T-cell (primary cell): ENCODE data around the gene GRIP2. TPM values are rescaled to one million over a fixed set of nuclear protein-coding genes. Genes with fewer than 3 reads are reported as not detected.

Experiments
- ATAC-seq, 4 experiments: fragments of 200-7000 bp in 3 of 4; fragments of 150-1000 bp in 1 of 4; cut with Tn5 transposase; replicated peaks in 1 of 4; 1 replicate in 3 of 4; 2 replicates in 1 of 4; pipeline ENCODE4 v1.10.0; 2021; ENCODE audit warnings: moderate library complexity in 3 of 4, mild to moderate bottlenecking in 2 of 4, moderate number of reproducible peaks in 1 of 4
- CTCF ChIA-PET, 2 donors: fragments of 300-600 bp; sonication (Branson Sonifier 250); formaldehyde crosslinking; loops; one replicate each; lab custom pipeline; 2022; ENCODE audit warnings: antibody characterized with exemption in 2 of 2; lab: Charles Lee
- POLR2A ChIA-PET, 2 donors: fragments of 300-600 bp; sonication (Branson Sonifier 250); formaldehyde crosslinking; loops; one replicate each; lab custom pipeline; 2022; ENCODE audit warnings: antibody characterized with exemption in 2 of 2; lab: Charles Lee
- DNase-seq, 35 experiments: peaks; one replicate each; pipeline versions ENCODE4 v3.0.0 to v3.0.0-alpha.2; 2013 to 2023
- H3K27ac ChIP-seq: one replicate; pipeline ENCODE4 v1.5.1; 2013; ENCODE audit warnings: low read length
- H3K27me3 ChIP-seq, 2 experiments: replicated peaks in 1 of 2; 1 replicate in 1 of 2; 2 replicates in 1 of 2; pipeline versions ENCODE4 v1.6.1 to v1.7.0; 2013; ENCODE audit warnings: low read length in 1 of 2, mixed read lengths in 1 of 2; ENCODE audit not compliant: control insufficient read depth in 2 of 2, insufficient read depth in 2 of 2; ENCODE audit errors: extremely low read depth in 1 of 2
- H3K36me3 ChIP-seq, 2 donors: 1 replicate in 1 of 2; 2 replicates in 1 of 2; pipeline versions ENCODE4 v1.6.1 to v1.7.0; 2013; ENCODE audit warnings: low read length in 1 of 2; ENCODE audit not compliant: control insufficient read depth in 2 of 2, insufficient read depth in 1 of 2; ENCODE audit errors: extremely low read depth in 1 of 2
- H3K4me1 ChIP-seq, 2 experiments: 1 replicate in 1 of 2; 2 replicates in 1 of 2; pipeline versions ENCODE4 v1.6.1 to v1.7.0; 2013; ENCODE audit warnings: low read length in 2 of 2, mixed read lengths in 1 of 2; ENCODE audit not compliant: insufficient read depth in 2 of 2, control insufficient read depth in 1 of 2; ENCODE audit errors: extremely low read depth in 1 of 2
- H3K4me3 ChIP-seq, 2 donors: 1 replicate in 1 of 2; 2 replicates in 1 of 2; pipeline versions ENCODE4 v1.5.1 to v1.7.0; 2013; ENCODE audit warnings: mild to moderate bottlenecking in 2 of 2, low read length in 1 of 2, moderate library complexity in 1 of 2; ENCODE audit not compliant: control insufficient read depth in 1 of 2; ENCODE audit errors: extremely low read depth in 1 of 2
- H3K9me3 ChIP-seq: 2 replicates; pipeline ENCODE4 v1.7.0; 2013
- H3K27ac Mint-ChIP-seq, 2 donors: one replicate each; pipeline ENCODE4 v1.8.0; 2020 to 2021; ENCODE audit warnings: mild to moderate bottlenecking in 2 of 2, mixed read lengths in 2 of 2
- H3K27me3 Mint-ChIP-seq, 2 donors: one replicate each; pipeline ENCODE4 v1.8.0; 2021 to 2022; ENCODE audit warnings: mixed read lengths in 2 of 2
- H3K36me3 Mint-ChIP-seq: one replicate; pipeline ENCODE4 v1.8.0; 2021; ENCODE audit warnings: mixed read lengths
- H3K4me1 Mint-ChIP-seq, 3 donors: one replicate each; pipeline ENCODE4 v1.8.0; 2020 to 2022; ENCODE audit warnings: mixed read lengths in 3 of 3, mild to moderate bottlenecking in 1 of 3
- H3K4me3 Mint-ChIP-seq, 3 donors: one replicate each; pipeline ENCODE4 v1.8.0; 2020 to 2022; ENCODE audit warnings: mild to moderate bottlenecking in 3 of 3, mixed read lengths in 3 of 3, moderate library complexity in 3 of 3
- H3K9me3 Mint-ChIP-seq, 3 donors: one replicate each; pipeline ENCODE4 v1.8.0; 2020 to 2022; ENCODE audit warnings: mixed read lengths in 3 of 3
- WGBS: methylation state at CpG from one replicate; pipeline ENCODE4 v1.1.5; 2013; ENCODE audit warnings: missing lambda C conversion rate; ENCODE audit not compliant: insufficient coverage; 5-methylcytosine and 5-hydroxymethylcytosine counted together
- total RNA-seq, 35 experiments: library from RNA in 6 of 35; stranded (reverse) in 6 of 35; fragments of 120-200 nt in 1 of 35; gene quantifications; one replicate each; pipeline versions ENCODE4 v1.2.1 to v1.2.4 and lab custom pipeline; 2013 to 2026

The GRIP2 gene
- total RNA-seq, 5 donors from 2014 or later (not counting 1 experiment from before 2014, with no cell fraction given) = 0.20 TPM; not detected in 4

- peaks cover 75% of the 10 kb centered on the region for H3K36me3 Mint-ChIP-seq
These were observed 56.9 kb downstream of the GRIP2 start for GRCh38 chr3:14483286-14483685.

GRCh38 chr3:14482271-14482721, 57.8 kb downstream of the GRIP2 start:
- Histone ChIP-seq H3K36me3 (peaks cover 14 to 95% of the 10 kb centered on the region in 2 donors), H3K27me3 (no peaks in the 10 kb centered on the region), H3K9me3 (no peaks in the 10 kb centered on the region), H3K27ac (no peak overlapping the region), H3K4me1 (no peaks in the 10 kb centered on the region), H3K4me3 (no peak overlapping the region)
- Mint-ChIP-seq H3K36me3 (peaks cover 79% of the 10 kb centered on the region), H3K27ac (no peak overlapping the region), H3K9me3 (no peaks in the 10 kb centered on the region), H3K27me3 (no peaks in the 10 kb centered on the region), H3K4me1 (no peaks in the 10 kb centered on the region), H3K4me3 (no peak overlapping the region)
- 100% methylated on average over 2 of the region's 2 CpGs for WGBS
- ATAC-seq = no peak
- no peak for DNase-seq
- POLR2A ChIA-PET = no interaction called here
- CTCF ChIA-PET = no interaction called here

More at GRCh38 chr3:14483286-14483685, 56.9 kb downstream of the GRIP2 start:
- Mint-ChIP-seq H3K27ac (peak overlapping the region in 1 of 2 donors; percentile 22), H3K4me1 (no peaks in the 10 kb centered on the region), H3K4me3 (no peak overlapping the region), H3K9me3 (no peaks in the 10 kb centered on the region), H3K27me3 (no peaks in the 10 kb centered on the region)
- no peak for ATAC-seq
- H3K27ac ChIP-seq = no peak overlapping the region
- no peaks in the 10 kb centered on the region for H3K4me1 ChIP-seq
- POLR2A ChIA-PET = interaction anchor here in 1 of 2 donors (0.8 kb wide), 1 partner anchor 1672 kb away, joined by 3 read pairs; no protein-coding TSS in a partner anchor
- no peaks in the 10 kb centered on the region for H3K9me3 ChIP-seq
- 100% methylated on average over 1 of the region's 1 CpG for WGBS
- DNase-seq = no peak
- H3K27me3 ChIP-seq = no peaks in the 10 kb centered on the region
- no peak overlapping the region for H3K4me3 ChIP-seq
- CTCF ChIA-PET = no interaction called here
- H3K36me3 ChIP-seq = peaks cover 14 to 94% of the 10 kb centered on the region in 2 donors

GRCh38 chr3:14481646-14482036, 58.5 kb downstream of the GRIP2 start:
- Histone ChIP-seq H3K4me1 (no peaks in the 10 kb centered on the region), H3K27ac (no peak overlapping the region), H3K9me3 (no peaks in the 10 kb centered on the region), H3K4me3 (no peak overlapping the region), H3K27me3 (no peaks in the 10 kb centered on the region), H3K36me3 (peaks cover 11 to 95% of the 10 kb centered on the region in 2 donors)
- ChIA-PET CTCF (no interaction called here), POLR2A (no interaction called here)
- H3K27me3 Mint-ChIP-seq = no peaks in the 10 kb centered on the region
- H3K27ac Mint-ChIP-seq = no peak overlapping the region
- ATAC-seq (no peak), DNase-seq (no peak)
- H3K4me1 Mint-ChIP-seq = no peaks in the 10 kb centered on the region
- H3K9me3 Mint-ChIP-seq = no peaks in the 10 kb centered on the region
- H3K4me3 Mint-ChIP-seq = no peak overlapping the region
- 99% methylated on average over 10 of the region's 13 CpGs for WGBS
- peaks cover 79% of the 10 kb centered on the region for H3K36me3 Mint-ChIP-seq

GRCh38 chr3:14481018-14481645, 59.0 kb downstream of the GRIP2 start:
- peak overlapping the region in 1 of 2 donors; percentile 4 for H3K27ac Mint-ChIP-seq
- no peak overlapping the region for H3K27ac ChIP-seq
- no peak for DNase-seq
- CTCF ChIA-PET = no interaction called here
- ATAC-seq = no peak
- H3K36me3 ChIP-seq = peaks cover 8 to 96% of the 10 kb centered on the region in 2 donors
- H3K36me3 Mint-ChIP-seq = peaks cover 76% of the 10 kb centered on the region
- H3K4me3 Mint-ChIP-seq = no peak overlapping the region
- H3K27me3 ChIP-seq = no peaks in the 10 kb centered on the region
- no peaks in the 10 kb centered on the region for H3K9me3 ChIP-seq
- no peaks in the 10 kb centered on the region for H3K4me1 ChIP-seq
- no peaks in the 10 kb centered on the region for H3K9me3 Mint-ChIP-seq
- no peaks in the 10 kb centered on the region for H3K27me3 Mint-ChIP-seq
- 100% methylated on average over 3 of the region's 10 CpGs for WGBS
- no peaks in the 10 kb centered on the region for H3K4me1 Mint-ChIP-seq
- POLR2A ChIA-PET = no interaction called here
- H3K4me3 ChIP-seq = no peak overlapping the region

- no peak overlapping the region for H3K4me3 Mint-ChIP-seq
- ChIA-PET CTCF (no interaction called here), POLR2A (no interaction called here)
- peaks cover 70% of the 10 kb centered on the region for H3K36me3 Mint-ChIP-seq
- H3K9me3 ChIP-seq = no peaks in the 10 kb centered on the region
- no peaks in the 10 kb centered on the region for H3K4me1 Mint-ChIP-seq
- H3K4me3 ChIP-seq = no peak overlapping the region
- no peak overlapping the region for H3K27ac Mint-ChIP-seq
- no peak for ATAC-seq
- peaks cover 5 to 93% of the 10 kb centered on the region in 2 donors for H3K36me3 ChIP-seq
- H3K27ac ChIP-seq = no peak overlapping the region
- H3K27me3 Mint-ChIP-seq = no peaks in the 10 kb centered on the region
- 96% methylated on average over 4 of the region's 8 CpGs for WGBS
- no peaks in the 10 kb centered on the region for H3K4me1 ChIP-seq
- no peaks in the 10 kb centered on the region for H3K27me3 ChIP-seq
- DNase-seq = no peak
- no peaks in the 10 kb centered on the region for H3K9me3 Mint-ChIP-seq
These were observed 59.7 kb downstream of the GRIP2 start for GRCh38 chr3:14480207-14481017.

- no peak overlapping the region for H3K4me3 ChIP-seq
- 98% methylated on average over 6 of the region's 6 CpGs for WGBS
- peaks cover 5 to 88% of the 10 kb centered on the region in 2 donors for H3K36me3 ChIP-seq
- H3K27me3 Mint-ChIP-seq = no peaks in the 10 kb centered on the region
- no peaks in the 10 kb centered on the region for H3K27me3 ChIP-seq
- H3K9me3 Mint-ChIP-seq = no peaks in the 10 kb centered on the region
- POLR2A ChIA-PET = no interaction called here
- no peak for DNase-seq
- no peak overlapping the region for H3K4me3 Mint-ChIP-seq
- no peak overlapping the region for H3K27ac Mint-ChIP-seq
- H3K4me1 Mint-ChIP-seq = no peaks in the 10 kb centered on the region
- CTCF ChIA-PET = no interaction called here
- no peak overlapping the region for H3K27ac ChIP-seq
- ATAC-seq = no peak
- peaks cover 65% of the 10 kb centered on the region for H3K36me3 Mint-ChIP-seq
- H3K4me1 ChIP-seq = no peaks in the 10 kb centered on the region
- H3K9me3 ChIP-seq = no peaks in the 10 kb centered on the region
These were observed 60.6 kb downstream of the GRIP2 start for GRCh38 chr3:14479591-14479990.
